DND-41 (cell line): ENCODE results near the gene PNISR.

Experiments used
- ATAC-seq: fragments of 200-7000 bp; cut with Tn5 transposase; 3 replicates; pipeline ENCODE4 v1.9.1; 2021; ENCODE audit warnings: low read depth; ENCODE audit not compliant: insufficient read depth
- DNase-seq: peaks from one replicate; pipeline ENCODE4 v3.0.0-alpha.2; 2020
- H2AFZ ChIP-seq: 2 replicates; pipeline ENCODE4 v1.6.0; 2012; ENCODE audit warnings: low read depth, low read length
- H3K27ac ChIP-seq: 2 replicates; pipeline ENCODE4 v1.5.1; 2012; ENCODE audit warnings: low read length, inconsistent platforms
- H3K27me3 ChIP-seq: fragments of 200-600 bp; sonication (generic); 2 replicates; pipeline ENCODE4 v1.6.0; 2012; ENCODE audit warnings: low read length, mild to moderate bottlenecking, inconsistent platforms; ENCODE audit not compliant: insufficient read depth, poor library complexity
- H3K36me3 ChIP-seq: 2 replicates; pipeline ENCODE4 v1.5.1; 2012; ENCODE audit warnings: low read length, inconsistent platforms; ENCODE audit not compliant: insufficient read depth
- H3K4me1 ChIP-seq: 2 replicates; pipeline ENCODE4 v1.5.1; 2012; ENCODE audit warnings: mild to moderate bottlenecking, low read length; ENCODE audit not compliant: insufficient read depth
- H3K4me2 ChIP-seq: 2 replicates; pipeline ENCODE4 v1.6.0; 2012; ENCODE audit warnings: mild to moderate bottlenecking, moderate library complexity, low read length, inconsistent platforms; ENCODE audit not compliant: insufficient read depth
- H3K4me3 ChIP-seq, 2 experiments: fragments of 200-600 bp in 1 of 2; shearing (Covaris generic) in 1 of 2; 2 replicates each; pipeline ENCODE4 v1.5.1; 2012 to 2016; ENCODE audit warnings: inconsistent platforms in 2 of 2, low read length in 2 of 2, mild to moderate bottlenecking in 2 of 2, low read depth in 1 of 2, moderate library complexity in 1 of 2
- H3K79me2 ChIP-seq: 2 replicates; pipeline ENCODE4 v1.6.0; 2012; ENCODE audit warnings: low read length, inconsistent platforms; ENCODE audit not compliant: insufficient read depth
- H3K9ac ChIP-seq: 2 replicates; pipeline ENCODE4 v1.6.0; 2012; ENCODE audit warnings: low read depth, mild to moderate bottlenecking, inconsistent platforms, low read length, moderate library complexity
- H3K9me3 ChIP-seq: 2 replicates; pipeline ENCODE4 v1.5.1; 2012; ENCODE audit warnings: low read length, moderate library complexity, mild to moderate bottlenecking, inconsistent platforms; ENCODE audit not compliant: insufficient read depth, severe bottlenecking
- H4K20me1 ChIP-seq: 2 replicates; pipeline ENCODE4 v1.6.0; 2012; ENCODE audit warnings: low read length; ENCODE audit not compliant: insufficient read depth
- CTCF ChIP-seq: IDR thresholded peaks from 2 replicates; pipeline ENCODE4 v1.5.1; 2012; ENCODE audit warnings: borderline replicate concordance, low read length, moderate library complexity, mild to moderate bottlenecking; ENCODE audit not compliant: poor library complexity, severe bottlenecking; ENCODE audit errors: extremely low read depth
- EZH2 ChIP-seq: IDR thresholded peaks from 3 replicates; pipeline ENCODE4 v1.6.1; 2012; ENCODE audit warnings: borderline replicate concordance, low read depth, mild to moderate bottlenecking, moderate library complexity, low read length, inconsistent platforms; ENCODE audit not compliant: severe bottlenecking

Gene PNISR

GRCh38 chr6:99407076-99407475 lies 18.0 kb downstream of the PNISR start:
- Histone ChIP-seq H3K36me3 (peaks cover 97% of the 10 kb centered on the region), H3K27ac (no peak overlapping the region), H3K4me2 (no peak overlapping the region), H3K9me3 (no peaks in the 10 kb centered on the region), H3K9ac (no peak overlapping the region), H3K79me2 (peaks cover 36% of the 10 kb centered on the region), H3K27me3 (no peaks in the 10 kb centered on the region), H3K4me3 (no peak overlapping the region), H3K4me1 (no peaks in the 10 kb centered on the region), H4K20me1 (peaks cover 12% of the 10 kb centered on the region; the same call in 1 of the 2 replicates), H2AFZ (no peak overlapping the region)
- DNase-seq: no peak
- TF ChIP-seq CTCF (no peak), EZH2 (no peak)
- no peak for ATAC-seq

- Histone ChIP-seq H3K4me2 (no peak overlapping the region), H2AFZ (no peak overlapping the region), H3K36me3 (peaks cover 98% of the 10 kb centered on the region), H3K9ac (no peak overlapping the region), H4K20me1 (no peaks in the 10 kb centered on the region), H3K27me3 (no peaks in the 10 kb centered on the region), H3K4me1 (no peaks in the 10 kb centered on the region), H3K4me3 (no peak overlapping the region), H3K9me3 (no peaks in the 10 kb centered on the region), H3K79me2 (0 out of 2 replicates have a peak, but pooled peaks cover 2% of the 10 kb centered on the region), H3K27ac (no peak overlapping the region)
- TF ChIP-seq EZH2: no peak
- no peak for TF ChIP-seq CTCF
- no peak for ATAC-seq
- DNase-seq: no peak
Measured at GRCh38 chr6:99402448-99402847, 22.7 kb downstream of the PNISR start.

- H3K4me2 ChIP-seq: no peak overlapping the region
- no peak overlapping the region for H3K4me3 ChIP-seq
- no peak for DNase-seq
- no peak for ATAC-seq
- peaks cover 8% of the 10 kb centered on the region for H3K79me2 ChIP-seq
- TF ChIP-seq CTCF: no peak
- no peak for TF ChIP-seq EZH2
- no peak overlapping the region for H3K27ac ChIP-seq
- no peak overlapping the region for H2AFZ ChIP-seq
- H4K20me1 ChIP-seq: no peaks in the 10 kb centered on the region
- H3K9ac ChIP-seq: no peak overlapping the region
- no peaks in the 10 kb centered on the region for H3K27me3 ChIP-seq
- peaks cover 18% of the 10 kb centered on the region for H3K4me1 ChIP-seq
- H3K9me3 ChIP-seq: no peaks in the 10 kb centered on the region
- peaks cover 51% of the 10 kb centered on the region for H3K36me3 ChIP-seq
Measured at GRCh38 chr6:99397287-99397686, 27.8 kb downstream of the PNISR start.
